K562 (cell line): ENCODE results near the gene MATCAP1. TPM values are rescaled to one million over a fixed set of nuclear protein-coding genes. Genes with fewer than 3 reads are reported as not detected.

Experiments used
- ATF1 ChIP-seq, 2 experiments: fragments of 450-650 bp in 1 of 2; IDR thresholded peaks; 2 replicates each; pipeline ENCODE4 v1.6.1; 2016; ENCODE audit warnings: missing compliant biosample characterization in 1 of 2, missing genetic modification characterization in 1 of 2
- CCNT2 ChIP-seq: IDR thresholded peaks from 2 replicates; pipeline ENCODE4 v1.6.1; 2011; ENCODE audit warnings: borderline replicate concordance, low read depth, mild to moderate bottlenecking, moderate library complexity, mixed read lengths, low read length; ENCODE audit not compliant: insufficient read length; ENCODE audit errors: extremely low read depth
- CEBPZ ChIP-seq: fragments of 150-350 bp; IDR thresholded peaks from 2 replicates; pipeline ENCODE4 v1.6.1; 2014; ENCODE audit warnings: low read depth, mild to moderate bottlenecking, low read length, borderline replicate concordance
- CREB1 ChIP-seq, 2 experiments: sonication (generic) in 1 of 2; formaldehyde crosslinking in 1 of 2; IDR thresholded peaks; 2 replicates each; pipeline versions ENCODE4 v1.6.1 to v1.8.0; 2012 to 2022; ENCODE audit warnings: inconsistent platforms in 1 of 2, mild to moderate bottlenecking in 1 of 2, missing genetic modification reagents in 1 of 2, moderate library complexity in 1 of 2
- CREM ChIP-seq: IDR thresholded peaks from 2 replicates; pipeline ENCODE4 v1.6.1; 2014; ENCODE audit warnings: antibody characterized with exemption, low read depth
- CTCF ChIP-seq, 3 experiments: IDR thresholded peaks in 2 of 3; conservative IDR thresholded peaks in 1 of 3; 2 replicates each; pipeline ENCODE4 v1.5.1; 2011 to 2012; ENCODE audit warnings: low read length in 3 of 3, mild to moderate bottlenecking in 3 of 3, control low read depth in 2 of 3, improper control_type of control experiment in 1 of 3, inconsistent platforms in 1 of 3, low read depth in 1 of 3, mixed read lengths in 1 of 3, moderate library complexity in 1 of 3; ENCODE audit not compliant: insufficient read depth in 2 of 3
- ELK1 ChIP-seq: sonication (generic); formaldehyde crosslinking; IDR thresholded peaks from 2 replicates; pipeline ENCODE4 v1.8.1; 2022; ENCODE audit warnings: missing genetic modification reagents
- GTF2F1 ChIP-seq: IDR thresholded peaks from 2 replicates; pipeline ENCODE4 v1.6.1; 2011; ENCODE audit warnings: low read depth, low read length, improper control_type of control experiment
- HDAC2 ChIP-seq: fragments of 450-650 bp; IDR thresholded peaks from 2 replicates; pipeline ENCODE4 v1.6.1; 2016; ENCODE audit warnings: mild to moderate bottlenecking
- MAX ChIP-seq: sonication (generic); formaldehyde crosslinking; IDR thresholded peaks from 2 replicates; pipeline ENCODE4 v1.9.0; 2022; ENCODE audit warnings: mild to moderate bottlenecking, missing genetic modification reagents
- MXI1 ChIP-seq: IDR thresholded peaks from 2 replicates; pipeline ENCODE4 v1.6.1; 2011; ENCODE audit warnings: low read depth, mild to moderate bottlenecking, improper control_type of control experiment, low read length
- TRIM25 ChIP-seq: fragments of 450-650 bp; IDR thresholded peaks from 2 replicates; pipeline ENCODE4 v1.7.0; 2016; ENCODE audit warnings: borderline replicate concordance
- TSHZ1 ChIP-seq: fragments of 250-450 bp; sonication (Bioruptor Pico); IDR thresholded peaks from 2 replicates; pipeline ENCODE4 v1.4.0; 2020; ENCODE audit warnings: mild to moderate bottlenecking, moderate library complexity
- ZBTB7A ChIP-seq: IDR thresholded peaks from 2 replicates; pipeline ENCODE4 v1.6.1; 2011; ENCODE audit warnings: low read depth, mild to moderate bottlenecking, low read length, moderate library complexity, borderline replicate concordance; ENCODE audit not compliant: control insufficient read depth
- polyA plus RNA-seq, 8 experiments: library from polyadenylated mRNA; depleted of rRNA in 4 of 8; stranded (reverse) in 5 of 8; unstranded in 3 of 8; fragments of >200 nt; fragmentation: Nextera tagmentation in 2 of 8; fragmentation: Illumina TruSeq in 1 of 8; extraction: Ambion mirVana in 2 of 8; extraction: Trizol in 1 of 8; gene quantifications; 2 replicates each; pipeline versions ENCODE4 v1.2.1 to v1.2.3, GENCODE V29; 2011 to 2014; ENCODE audit warnings: inconsistent platforms in 1 of 8, missing spikeins in 1 of 8
- total RNA-seq, 7 experiments: library from RNA; depleted of rRNA in 6 of 7; stranded (reverse); fragments of >200 nt in 6 of 7; fragmentation: Illumina TruSeq in 2 of 7; extraction: Trizol in 2 of 7; gene quantifications; 2 replicates each; pipeline versions ENCODE4 v1.2.1 to v1.2.3, GENCODE V29; 2011 to 2021; ENCODE audit warnings: low replicate concordance in 1 of 7

The MATCAP1 gene
- total and polyA plus RNA-seq, 9 of the 15 experiments (the other 6 are each of a cell fraction or from before 2014, with no cell fraction given) = 3.4 to 20.5 (median 10.3) TPM

GRCh38 chr16:67169642-67170167 is 14.1 kb downstream of the MATCAP1 start (continued):
- TF ChIP-seq MAX (CRISPR knock-in tag) (no peak), ATF1 (CRISPR knock-in tag; IDR thresholded peaks at IDR 0.05) (no peak), ATF1 (tag; IDR thresholded peaks at IDR 0.05) (0 out of 2 replicates have a peak, but pooled peaks have one; percentile 30), CTCF (IDR thresholded peaks at IDR 0.05 in 2 of 3, conservative IDR thresholded peaks at IDR 0.05 in 1 of 3; ENCODE audit: insufficient read depth in 2 of 3, low read depth in 1 of 3, low read length in 3 of 3) (peak; percentile 65 to 82 (median 73)), HDAC2 (0 out of 2 replicates have a peak, but pooled peaks have one; percentile 15), CREB1 (IDR thresholded peaks at IDR 0.05) (no peak), CREB1 (CRISPR knock-in tag; IDR thresholded peaks at IDR 0.05) (no peak), ZBTB7A (peak; percentile 96; the same call in 1 of the 2 replicates), TSHZ1 (CRISPR knock-in tag) (no peak), CREM (no peak), ELK1 (no peak), TRIM25 (0 out of 2 replicates have a peak, but pooled peaks have one; percentile 30), GTF2F1 (no peak), CEBPZ (no peak), MXI1 (no peak), CCNT2 (peak; percentile 16)
